ENCODE data around the gene PIAS3.

Gene PIAS3

DNA sequence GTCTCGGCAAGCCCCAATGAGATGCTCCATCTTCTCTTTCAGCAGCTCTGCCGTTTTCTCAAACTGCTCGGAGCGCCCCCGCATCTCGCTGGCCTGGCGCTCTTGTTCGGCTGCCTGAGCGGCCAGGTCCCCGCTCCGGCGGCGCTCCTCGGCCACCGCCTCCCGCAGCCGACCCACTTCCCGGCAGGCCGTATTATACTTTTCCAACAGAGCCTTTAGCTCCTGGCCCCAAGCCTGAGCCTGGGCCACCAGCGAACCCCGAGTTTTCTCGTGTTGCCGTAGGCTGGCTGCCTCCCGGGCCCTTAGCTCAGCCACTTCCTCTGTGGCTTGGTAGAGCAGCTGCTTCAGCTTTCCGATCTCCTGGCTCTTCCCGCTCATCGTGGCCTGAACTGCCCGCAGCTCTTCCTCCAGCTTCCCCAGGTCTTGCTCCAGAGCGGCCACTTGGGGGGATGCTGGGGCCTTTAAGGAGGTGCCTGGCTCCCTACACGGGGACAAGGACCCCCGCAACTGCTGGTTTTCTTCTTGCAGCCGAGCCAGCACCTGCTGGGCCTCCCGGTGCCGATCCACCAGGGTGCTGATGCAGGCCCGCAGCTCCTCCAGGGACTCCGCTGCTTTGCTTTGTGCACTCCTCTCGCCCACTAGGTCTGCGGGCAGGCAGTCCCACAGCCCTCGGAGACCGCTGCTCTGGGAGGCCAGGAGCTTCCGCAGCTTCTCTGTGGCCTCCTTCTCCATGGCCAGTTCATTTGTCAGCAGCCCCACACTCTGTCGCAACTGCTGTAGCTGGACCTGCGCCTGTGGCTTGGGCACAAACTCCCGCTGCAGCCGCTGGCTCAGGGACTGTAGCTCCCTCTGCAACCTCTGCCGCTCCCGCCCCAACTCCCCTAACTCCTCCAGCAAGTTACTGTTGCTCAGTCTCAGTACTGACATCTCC is 13.4 kb upstream of the PIAS3 start:
- Mint-ChIP-seq H3K27ac (peak overlapping the region; percentile 87 to 97 (median 95)), H3K4me1 (peaks cover 25% of the 10 kb centered on the region), H3K27me3 (ENCODE audit: low read depth) (peaks cover 28% of the 10 kb centered on the region), H3K9me3 (no peaks in the 10 kb centered on the region), H3K4me3 (peak overlapping the region; percentile 81 to 89 (median 85)), H3K36me3 (ENCODE audit: low read depth) (no peaks in the 10 kb centered on the region)
- TF ChIP-seq, protein P1, sequence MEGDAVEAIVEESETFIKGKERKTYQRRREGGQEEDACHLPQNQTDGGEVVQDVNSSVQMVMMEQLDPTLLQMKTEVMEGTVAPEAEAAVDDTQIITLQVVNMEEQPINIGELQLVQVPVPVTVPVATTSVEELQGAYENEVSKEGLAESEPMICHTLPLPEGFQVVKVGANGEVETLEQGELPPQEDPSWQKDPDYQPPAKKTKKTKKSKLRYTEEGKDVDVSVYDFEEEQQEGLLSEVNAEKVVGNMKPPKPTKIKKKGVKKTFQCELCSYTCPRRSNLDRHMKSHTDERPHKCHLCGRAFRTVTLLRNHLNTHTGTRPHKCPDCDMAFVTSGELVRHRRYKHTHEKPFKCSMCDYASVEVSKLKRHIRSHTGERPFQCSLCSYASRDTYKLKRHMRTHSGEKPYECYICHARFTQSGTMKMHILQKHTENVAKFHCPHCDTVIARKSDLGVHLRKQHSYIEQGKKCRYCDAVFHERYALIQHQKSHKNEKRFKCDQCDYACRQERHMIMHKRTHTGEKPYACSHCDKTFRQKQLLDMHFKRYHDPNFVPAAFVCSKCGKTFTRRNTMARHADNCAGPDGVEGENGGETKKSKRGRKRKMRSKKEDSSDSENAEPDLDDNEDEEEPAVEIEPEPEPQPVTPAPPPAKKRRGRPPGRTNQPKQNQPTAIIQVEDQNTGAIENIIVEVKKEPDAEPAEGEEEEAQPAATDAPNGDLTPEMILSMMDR (IDR thresholded peaks at IDR 0.05; ENCODE audit: unreplicated experiment in 3 of 3), result no peak

DNA sequence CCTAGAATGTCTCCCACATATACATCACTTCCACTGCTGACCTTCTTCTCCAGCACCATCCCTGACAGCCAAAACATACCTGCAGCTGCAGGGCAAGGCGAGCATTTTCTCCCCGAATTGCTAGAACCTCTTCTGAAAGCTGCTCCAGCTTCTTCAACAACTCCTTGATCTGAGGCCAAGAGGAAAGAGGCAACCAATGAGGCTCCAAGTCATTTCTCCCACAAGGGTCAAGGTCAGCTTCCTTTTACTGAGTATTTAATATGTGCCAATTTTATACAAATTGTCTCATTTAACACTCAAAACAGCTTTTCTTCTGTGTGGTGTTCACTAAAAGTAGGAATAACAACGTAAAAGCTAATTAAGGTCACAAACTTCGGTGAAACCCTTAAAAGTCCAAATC is 9.4 kb upstream of the PIAS3 start:
- Mint-ChIP-seq H3K27ac (no peak overlapping the region), H3K36me3 (ENCODE audit: low read depth) (peaks cover 5% of the 10 kb centered on the region), H3K9me3 (no peaks in the 10 kb centered on the region), H3K27me3 (ENCODE audit: low read depth) (peaks cover 22% of the 10 kb centered on the region), H3K4me3 (no peak overlapping the region), H3K4me1 (peaks cover 29% of the 10 kb centered on the region)
- TF ChIP-seq, protein P1 (IDR thresholded peaks at IDR 0.05; ENCODE audit: unreplicated experiment in 3 of 3), result no peak

DNA sequence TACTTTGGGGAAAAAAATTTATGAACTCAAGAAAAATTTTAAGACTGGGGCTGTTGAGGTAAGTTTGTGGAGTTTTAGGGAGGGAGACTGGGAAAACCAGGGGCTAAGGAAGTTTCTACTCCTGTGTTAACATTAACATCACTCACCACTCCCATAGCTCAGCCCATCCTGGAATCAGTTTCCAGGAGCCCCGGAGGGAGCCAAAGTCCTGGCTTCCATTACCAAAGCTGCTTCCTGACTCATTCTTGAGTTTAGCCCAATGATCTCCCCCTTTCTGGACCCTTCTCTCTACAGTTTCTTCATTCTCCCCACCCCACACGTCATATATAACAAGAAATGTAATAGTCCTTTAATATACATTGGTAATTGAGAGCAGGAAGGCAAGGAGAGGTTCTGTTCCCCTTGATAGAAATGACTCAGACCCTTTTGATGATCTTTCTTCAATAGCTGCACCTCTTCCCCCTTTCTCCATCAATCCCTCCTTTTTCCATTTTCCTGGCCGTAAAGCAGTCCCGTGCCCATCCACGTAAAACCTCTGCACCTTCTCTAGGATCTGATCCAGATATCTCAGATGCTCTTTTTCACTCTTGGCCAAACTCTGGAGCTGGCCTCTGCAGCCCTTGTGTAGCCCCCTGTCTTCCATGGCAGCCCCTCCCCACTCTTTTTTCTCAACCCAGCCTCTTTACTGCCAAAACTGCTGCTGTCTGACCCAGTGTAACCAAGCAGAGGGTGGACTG is 4.6 kb upstream of the PIAS3 start:
- Mint-ChIP-seq H3K36me3 (ENCODE audit: low read depth) (peaks cover 5% of the 10 kb centered on the region), H3K4me3 (peak overlapping the region in 1 of 3 experiments; percentile 64), H3K4me1 (peaks cover 8% of the 10 kb centered on the region), H3K9me3 (no peaks in the 10 kb centered on the region), H3K27ac (peak overlapping the region in 2 of 3 experiments; percentile 50 to 85), H3K27me3 (ENCODE audit: low read depth) (peaks cover 3% of the 10 kb centered on the region)
- TF ChIP-seq, protein P1 (IDR thresholded peaks at IDR 0.05; ENCODE audit: unreplicated experiment in 3 of 3), result no peak

DNA sequence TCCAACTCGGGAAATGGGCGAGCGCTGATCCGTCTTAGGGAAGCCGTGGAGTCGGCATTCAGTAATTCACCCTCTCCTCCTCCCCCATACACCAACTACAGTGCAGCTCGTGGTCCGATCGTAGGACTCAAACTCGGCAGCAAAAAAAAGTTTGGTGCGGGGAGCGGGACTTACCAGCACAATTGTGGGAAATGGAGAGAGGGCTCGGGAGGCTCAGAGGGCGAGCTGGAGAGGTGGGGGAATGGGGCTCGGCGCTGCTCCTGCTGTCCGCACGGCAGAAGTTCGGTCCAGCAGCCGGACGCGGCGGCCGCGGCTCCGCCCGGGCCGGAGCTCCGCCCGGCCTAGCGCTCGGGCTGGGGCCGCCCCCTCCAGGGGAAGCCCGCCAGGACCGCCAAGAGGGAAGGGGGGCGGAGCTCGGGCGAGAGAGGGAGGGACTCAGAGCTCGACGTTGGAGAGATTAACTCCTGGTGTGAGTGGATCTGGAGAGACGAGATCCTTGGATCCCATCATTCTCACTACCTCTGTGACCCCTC is 676 bp upstream of the PIAS3 start:
- TF ChIP-seq, protein P1 (IDR thresholded peaks at IDR 0.05; ENCODE audit: unreplicated experiment in 3 of 3), result peak in 2 of 3 experiments; percentile 22 to 25
- Mint-ChIP-seq H3K4me1 (peaks cover 14% of the 10 kb centered on the region), H3K36me3 (ENCODE audit: low read depth) (peaks cover 22% of the 10 kb centered on the region), H3K27ac (peak overlapping the region; percentile 96 to 98 (median 97)), H3K4me3 (peak overlapping the region; percentile 93 to 99 (median 98)), H3K27me3 (ENCODE audit: low read depth) (no peaks in the 10 kb centered on the region), H3K9me3 (no peaks in the 10 kb centered on the region)

DNA sequence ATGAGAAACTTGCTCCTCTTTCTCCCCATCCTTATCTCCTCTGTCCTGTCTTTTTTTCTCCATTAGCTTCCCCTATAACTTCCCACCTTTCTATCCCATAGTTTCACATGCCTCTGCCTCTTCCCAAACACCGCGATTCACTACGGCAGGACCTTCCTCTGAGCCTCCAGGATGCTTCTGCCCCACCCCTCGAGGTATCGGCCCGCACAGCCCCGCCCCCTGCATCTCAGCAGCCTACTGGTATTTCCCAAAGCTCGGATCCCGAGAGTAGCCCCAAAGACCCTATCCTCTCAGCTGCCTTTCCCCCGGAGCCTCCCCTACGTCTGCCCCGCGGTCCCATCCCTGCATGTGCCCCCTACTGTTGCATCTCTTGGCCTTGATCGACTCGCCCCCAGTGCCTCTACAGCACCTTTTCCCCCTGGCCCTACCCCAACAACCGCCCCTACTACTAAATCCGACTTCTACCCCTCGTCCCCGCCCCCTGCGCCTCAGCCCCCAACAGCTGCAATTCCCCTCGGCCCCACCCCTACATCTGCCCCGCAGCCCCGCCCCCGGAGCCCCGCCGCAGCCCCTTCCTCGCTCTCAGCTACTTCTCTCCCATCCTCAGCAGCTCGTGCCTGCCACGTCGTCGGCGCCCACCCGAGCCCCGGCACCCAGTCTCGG is 512 bp downstream of the PIAS3 start:
- Mint-ChIP-seq H3K9me3 (no peaks in the 10 kb centered on the region), H3K36me3 (ENCODE audit: low read depth) (peaks cover 34% of the 10 kb centered on the region), H3K27ac (peak overlapping the region; percentile 96 to 98 (median 97)), H3K27me3 (ENCODE audit: low read depth) (no peaks in the 10 kb centered on the region), H3K4me1 (peaks cover 11% of the 10 kb centered on the region), H3K4me3 (peak overlapping the region; percentile 93 to 99 (median 98))
- TF ChIP-seq, protein P1 (IDR thresholded peaks at IDR 0.05; ENCODE audit: unreplicated experiment in 3 of 3), result no peak

All from nephron (organoid).